Measurements from ENCODE around the gene PKP2. TPM values are rescaled to one million over a fixed set of nuclear protein-coding genes. Genes with fewer than 3 reads are reported as not detected.

The PKP2 gene
- total RNA-seq, 4 donors from 2014 or later: 3.9 to 24.8 (median 14.7) TPM

- no peak for TF ChIP-seq CTCF (IDR thresholded peaks at IDR 0.05)
- ATAC-seq (ENCODE audit: low FRiP score) (no peak), DNase-seq (ENCODE audit: low spot score) (no peak)
Observed at GRCh38 chr12:32921397-32921796, 24.8 kb upstream of the PKP2 start.

GRCh38 chr12:32920506-32921085, 24.0 kb upstream of the PKP2 start:
- DNase-seq (ENCODE audit: low spot score) (no peak), ATAC-seq (ENCODE audit: low FRiP score) (no peak)
- no peak for TF ChIP-seq CTCF (IDR thresholded peaks at IDR 0.05)

- DNase-seq (ENCODE audit: low spot score) (no peak), ATAC-seq (ENCODE audit: low FRiP score) (peak; percentile 62)
- no peak for TF ChIP-seq CTCF (IDR thresholded peaks at IDR 0.05)
Observed at GRCh38 chr12:32918890-32919801, 22.6 kb upstream of the PKP2 start.

GRCh38 chr12:32917094-32917611, 20.6 kb upstream of the PKP2 start:
- TF ChIP-seq CTCF (IDR thresholded peaks at IDR 0.05): no peak
- ATAC-seq (ENCODE audit: low FRiP score) (peak; percentile 58), DNase-seq (ENCODE audit: low spot score) (no peak)

GRCh38 chr12:32907898-32908476, 11.4 kb upstream of the PKP2 start:
- DNase-seq (ENCODE audit: low spot score): no peak
- ATAC-seq (ENCODE audit: low FRiP score): no peak
- no peak for TF ChIP-seq CTCF (IDR thresholded peaks at IDR 0.05)

- DNase-seq (ENCODE audit: low spot score) (no peak), ATAC-seq (ENCODE audit: low FRiP score) (no peak)
- TF ChIP-seq CTCF (IDR thresholded peaks at IDR 0.05): no peak
Observed at GRCh38 chr12:32907166-32907565, 10.6 kb upstream of the PKP2 start.
